Measurements from ENCODE around the gene SLC12A7.
"Not testable (repeated sequence)": the region's sequence is repeated elsewhere in the genome, so short reads cannot be mapped to it uniquely, and the experiment has no call there.

SLC12A7 gene

DNA sequence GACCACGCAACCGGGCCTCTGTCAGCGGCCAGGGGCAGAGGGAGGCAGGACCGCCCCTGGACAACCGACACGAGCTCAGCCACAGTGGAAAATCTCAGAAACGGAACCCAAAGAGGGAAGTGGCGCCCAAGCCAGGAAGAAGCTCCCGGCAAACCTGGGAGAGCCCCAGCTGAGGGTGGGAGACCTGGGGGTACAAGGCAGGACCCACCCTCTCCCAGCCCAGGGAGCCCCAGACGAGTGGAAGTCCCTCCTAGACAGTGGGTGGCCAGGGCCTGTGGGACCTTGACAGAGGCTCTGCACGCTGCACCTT, 3.0 kb downstream of the SLC12A7 start:
- DNase-seq, result no peak

- no peak for DNase-seq
These were observed 3.6 kb downstream of the SLC12A7 start for GRCh38 chr5:1108023-1108864.

GRCh38 chr5:1107167-1108022, 4.5 kb downstream of the SLC12A7 start:
- DNase-seq, result no peak

DNA sequence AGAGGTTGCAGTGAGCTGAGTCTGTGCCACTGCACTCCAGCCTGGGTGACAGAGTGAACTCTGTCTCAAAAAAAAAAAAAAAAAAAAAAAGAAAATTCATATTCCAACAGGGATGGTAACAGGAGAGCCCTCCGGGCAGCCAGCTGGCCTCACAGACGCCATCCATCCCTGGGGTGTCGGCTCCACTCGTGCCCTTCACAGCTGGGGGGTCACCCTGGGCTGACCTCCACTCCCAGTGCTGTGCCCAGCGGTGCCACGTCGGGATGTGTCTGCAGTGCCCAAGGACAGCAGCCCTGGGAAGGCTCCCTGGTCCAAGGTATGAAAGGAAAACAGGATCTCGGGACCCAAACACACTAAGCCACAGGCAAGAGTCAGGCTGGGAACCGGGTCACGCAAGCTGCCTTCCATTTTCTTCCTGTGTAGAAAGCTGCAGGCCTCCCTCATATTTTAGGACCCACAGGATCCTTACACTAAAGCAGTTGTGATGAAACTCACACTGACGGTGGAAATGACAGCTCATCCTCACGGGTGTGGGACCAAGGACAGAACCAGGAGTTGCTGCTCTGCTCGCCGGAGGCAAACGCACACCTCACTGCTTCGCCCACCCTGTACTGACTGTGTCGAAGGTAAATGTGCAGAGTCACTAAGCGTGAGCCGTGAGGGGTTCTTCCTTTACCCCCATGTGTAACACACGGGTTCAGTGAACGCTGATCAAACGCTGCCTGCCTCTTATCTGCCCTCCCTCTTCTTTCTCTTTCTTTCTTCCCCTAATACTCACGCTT, 5.3 kb downstream of the SLC12A7 start:
- no peak for DNase-seq

DNA sequence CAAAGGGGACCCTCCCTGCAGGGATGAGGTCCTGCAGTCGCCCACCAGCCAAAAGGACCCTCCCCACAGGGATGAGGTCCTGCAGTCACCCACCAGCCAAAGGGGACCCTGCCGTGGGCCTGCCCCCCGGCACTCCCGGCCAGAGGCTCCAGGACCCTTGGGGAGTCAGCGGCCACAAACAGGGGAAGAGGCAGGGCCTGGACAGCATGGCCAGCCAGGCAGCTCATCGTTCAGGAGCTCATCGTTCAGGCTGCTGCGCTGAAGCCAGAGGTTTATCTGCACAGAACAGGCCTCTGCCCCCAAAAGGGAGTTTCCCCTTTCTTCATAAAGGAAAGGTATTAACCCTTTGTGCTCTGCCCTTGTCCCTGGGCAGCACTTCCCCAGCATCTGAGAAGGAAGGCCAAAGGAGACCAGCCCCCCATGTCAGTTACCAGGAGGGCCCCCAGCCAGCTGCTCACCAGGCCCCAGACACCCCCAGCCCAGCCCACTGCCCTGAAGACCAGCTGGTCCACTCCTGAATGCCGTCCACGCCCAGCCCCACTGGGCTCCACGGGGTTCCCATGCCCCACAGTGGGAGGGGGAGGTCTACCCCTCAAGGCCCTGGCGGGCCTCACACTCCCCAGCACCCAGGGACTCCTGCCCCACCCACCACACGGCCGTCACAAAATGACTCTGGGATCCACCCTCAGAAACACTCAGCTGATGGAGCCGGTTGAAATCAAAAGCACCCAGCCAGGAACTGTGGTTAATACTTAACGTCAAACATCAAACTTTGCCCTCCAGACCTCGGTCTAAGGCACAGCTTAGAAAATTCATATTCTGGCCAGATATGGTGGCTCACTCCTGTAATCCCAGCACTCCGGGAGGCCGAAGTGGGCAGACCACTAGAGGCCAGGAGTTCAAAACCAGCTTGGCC, 6.3 kb downstream of the SLC12A7 start:
- peak; percentile 61 for DNase-seq

GRCh38 chr5:1104327-1105006, 7.4 kb downstream of the SLC12A7 start:
- peak; percentile 22 for DNase-seq

DNA sequence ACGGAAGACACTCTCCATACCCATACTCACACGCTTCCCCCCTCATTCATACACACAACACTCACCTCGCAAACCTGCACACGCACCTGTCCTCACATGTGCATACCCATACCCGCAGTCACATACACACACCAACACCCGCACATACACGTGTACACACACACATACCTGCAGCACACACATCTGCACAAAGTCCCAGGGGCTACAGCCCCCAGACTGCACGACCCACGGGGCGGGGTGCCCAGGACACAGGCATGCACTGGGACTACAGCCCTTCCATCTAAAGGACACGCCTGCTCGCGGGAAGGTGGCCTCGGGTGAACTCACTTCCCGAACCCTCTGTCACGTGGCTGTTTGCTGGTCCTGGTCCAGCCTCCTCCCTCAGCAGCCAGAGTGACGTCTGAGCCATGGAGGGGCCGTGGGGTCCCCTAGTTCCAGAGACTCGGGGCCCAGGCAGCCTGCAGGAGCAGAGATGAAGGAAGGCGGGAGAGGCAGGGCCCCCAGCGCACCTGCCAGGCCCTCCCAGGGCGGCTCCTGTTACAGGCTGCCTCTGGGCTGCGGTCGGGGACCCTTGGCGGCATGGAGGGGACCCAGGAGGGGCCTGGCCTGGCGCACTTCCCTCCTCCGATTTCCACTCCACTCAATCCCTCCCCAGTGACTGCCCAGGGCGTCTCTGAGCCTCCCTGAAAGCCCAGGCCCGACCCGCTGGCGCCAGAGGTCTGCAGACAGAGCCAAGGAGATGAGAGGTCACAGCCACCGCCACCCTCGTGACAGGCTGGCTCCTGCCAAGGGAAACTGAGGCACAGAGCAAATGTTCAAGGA, 8.1 kb downstream of the SLC12A7 start:
- DNase-seq, result no peak

DNA sequence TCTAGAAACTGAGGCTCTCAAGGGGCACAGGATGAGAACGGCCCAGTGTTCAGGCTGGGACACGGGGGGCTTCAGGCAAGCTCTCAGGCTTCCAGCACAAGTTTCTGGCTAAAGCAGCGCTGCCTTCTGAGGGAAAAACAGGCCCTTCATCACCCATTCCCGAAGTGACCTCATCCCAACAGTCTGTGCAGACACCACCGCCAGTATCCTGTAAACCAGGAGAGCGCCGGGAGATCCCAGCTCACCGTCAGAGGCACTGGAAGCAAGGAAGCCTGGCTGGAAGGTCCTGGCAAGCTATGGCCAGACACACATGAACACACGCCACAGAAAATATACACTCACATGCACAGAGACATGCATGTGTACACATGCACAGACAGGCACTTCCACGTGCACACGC, 8.8 kb downstream of the SLC12A7 start:
- DNase-seq, result no peak

GRCh38 chr5:1101961-1102713, 9.7 kb downstream of the SLC12A7 start:
- no peak for DNase-seq

DNA sequence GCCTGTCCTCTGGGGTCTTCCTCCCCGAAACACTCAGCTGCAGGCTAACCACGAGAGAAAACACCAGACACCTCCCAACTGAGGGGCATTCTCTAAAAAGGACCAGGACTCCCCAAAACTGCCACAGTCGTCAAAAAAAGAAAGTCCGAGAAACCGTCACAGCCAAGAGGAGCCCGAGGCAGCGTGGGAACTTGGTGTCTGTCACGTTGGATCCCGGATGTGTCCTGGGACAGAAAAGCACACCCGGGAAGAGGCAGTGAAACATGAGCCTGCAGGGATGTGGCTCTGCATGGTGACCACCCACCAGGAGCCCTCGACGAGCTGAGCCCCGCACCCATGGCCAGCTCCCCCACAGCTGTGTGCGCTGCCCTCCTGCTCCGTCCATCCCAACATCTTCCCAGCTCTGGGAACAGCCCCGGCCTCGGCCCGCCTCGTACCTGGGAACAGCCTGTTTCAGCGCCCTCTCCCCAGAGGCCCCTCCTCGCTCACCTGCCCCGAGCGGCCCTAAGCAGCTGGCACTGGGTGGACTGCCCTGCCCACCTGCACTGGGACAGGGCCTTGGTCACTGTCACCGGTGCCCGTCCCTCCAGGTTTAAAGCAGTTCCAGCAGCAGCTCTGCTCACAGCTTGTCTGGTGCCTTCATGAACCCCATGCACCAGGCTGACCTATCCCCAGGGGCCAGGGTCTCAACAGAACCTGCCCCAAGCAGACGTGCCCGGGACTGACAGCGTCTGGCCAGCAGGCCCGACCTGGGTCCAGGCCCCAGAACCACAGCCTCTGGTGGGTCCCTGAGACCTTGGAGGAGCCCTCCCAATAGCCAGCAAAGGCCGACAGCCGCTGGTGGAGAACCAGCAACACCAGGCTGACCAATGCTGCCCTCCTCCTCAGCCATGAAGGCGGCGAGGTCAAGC, 10.9 kb downstream of the SLC12A7 start:
- DNase-seq, result no peak

DNA sequence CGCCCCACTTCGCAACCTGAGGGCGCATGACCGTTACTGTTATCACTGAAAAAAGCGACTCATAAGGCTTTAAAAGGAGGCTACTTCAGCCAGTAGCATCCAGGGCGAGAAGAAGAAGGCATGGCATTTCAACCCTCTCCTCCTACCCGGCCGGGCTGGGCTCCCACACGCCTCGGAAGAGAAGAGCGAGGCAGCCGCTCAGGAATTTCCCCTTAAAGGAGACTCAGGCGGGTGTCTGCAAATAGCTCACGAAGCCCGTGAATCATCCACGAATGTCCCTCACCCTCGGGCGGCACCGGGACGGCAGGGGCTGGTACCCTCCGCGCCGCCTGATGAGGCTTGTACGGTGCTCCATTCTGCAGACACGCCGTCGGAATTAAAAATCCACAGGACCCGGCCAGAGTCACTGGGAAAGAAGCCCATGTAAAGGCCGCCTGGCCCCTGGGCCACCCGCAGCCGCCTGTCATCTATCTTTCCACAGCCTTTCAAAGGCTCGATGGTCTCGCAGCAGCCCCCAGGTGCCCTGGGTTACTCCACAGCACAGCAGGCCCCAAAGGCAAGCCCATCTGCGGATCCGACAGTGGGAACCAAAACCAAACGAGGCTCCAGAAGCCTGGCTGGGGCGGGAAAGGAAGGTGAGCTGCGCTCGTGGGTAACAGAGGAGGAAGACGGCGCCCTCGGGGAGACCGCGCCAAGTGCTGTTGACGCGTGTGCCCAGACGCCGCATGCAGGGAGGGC, 11.8 kb downstream of the SLC12A7 start:
- no peak for DNase-seq

DNA sequence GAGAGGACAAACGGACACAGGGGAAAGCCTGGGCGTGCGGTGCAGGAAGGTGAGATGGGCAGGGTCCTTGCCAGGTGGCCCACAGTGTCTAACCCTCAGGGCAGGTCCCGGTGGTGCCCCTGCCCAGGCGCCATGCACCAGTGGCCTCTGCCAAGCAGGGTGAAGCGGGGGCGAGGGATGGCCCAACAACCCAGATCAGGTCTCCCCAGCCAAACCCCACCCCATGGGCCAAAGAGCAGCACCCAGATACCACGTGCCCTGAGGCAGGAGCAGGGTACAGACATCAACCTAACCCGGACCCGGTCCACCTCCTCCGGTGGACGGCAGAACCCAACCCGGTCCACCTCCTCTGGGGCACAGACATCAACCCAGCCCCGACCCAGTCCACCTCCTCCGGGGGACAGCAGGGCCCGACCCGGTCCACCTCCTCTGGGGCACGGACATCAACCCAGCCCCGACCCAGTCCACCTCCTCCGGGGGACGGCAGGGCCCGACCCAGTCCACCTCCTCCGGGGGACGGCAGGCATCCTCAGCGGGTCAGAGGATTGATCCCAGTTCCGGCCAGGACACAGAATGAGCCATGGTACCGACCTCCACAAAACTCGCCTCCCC, 12.8 kb downstream of the SLC12A7 start:
- DNase-seq, result no peak

GRCh38 chr5:1097988-1098385, 13.9 kb downstream of the SLC12A7 start:
- DNase-seq, result not testable (repeated sequence)

GRCh38 chr5:1097381-1097987, 14.4 kb downstream of the SLC12A7 start:
- no peak for DNase-seq

DNA sequence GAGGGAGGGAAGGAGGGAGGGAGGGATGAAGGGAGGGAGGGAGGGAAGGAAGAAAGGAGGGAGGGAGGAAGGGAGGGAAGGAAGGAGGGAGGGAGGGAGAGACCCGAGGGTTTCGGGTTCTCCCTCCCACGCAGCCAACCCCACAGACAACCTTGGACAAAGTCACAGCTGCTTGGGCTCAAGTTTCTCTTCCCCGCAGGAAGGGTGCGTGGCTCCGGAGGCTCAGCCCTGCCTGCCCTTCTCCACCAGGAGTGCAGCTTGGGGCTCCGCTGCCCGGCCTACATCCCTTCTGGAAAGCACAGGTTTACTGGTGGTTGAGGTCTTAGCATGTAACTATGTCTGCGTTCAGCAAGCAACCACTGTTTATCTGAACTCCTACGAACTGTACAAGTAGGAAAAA, 15.0 kb downstream of the SLC12A7 start:
- DNase-seq, result no peak

- DNase-seq, result no peak
These were observed 15.9 kb downstream of the SLC12A7 start for GRCh38 chr5:1095990-1096363.

DNA sequence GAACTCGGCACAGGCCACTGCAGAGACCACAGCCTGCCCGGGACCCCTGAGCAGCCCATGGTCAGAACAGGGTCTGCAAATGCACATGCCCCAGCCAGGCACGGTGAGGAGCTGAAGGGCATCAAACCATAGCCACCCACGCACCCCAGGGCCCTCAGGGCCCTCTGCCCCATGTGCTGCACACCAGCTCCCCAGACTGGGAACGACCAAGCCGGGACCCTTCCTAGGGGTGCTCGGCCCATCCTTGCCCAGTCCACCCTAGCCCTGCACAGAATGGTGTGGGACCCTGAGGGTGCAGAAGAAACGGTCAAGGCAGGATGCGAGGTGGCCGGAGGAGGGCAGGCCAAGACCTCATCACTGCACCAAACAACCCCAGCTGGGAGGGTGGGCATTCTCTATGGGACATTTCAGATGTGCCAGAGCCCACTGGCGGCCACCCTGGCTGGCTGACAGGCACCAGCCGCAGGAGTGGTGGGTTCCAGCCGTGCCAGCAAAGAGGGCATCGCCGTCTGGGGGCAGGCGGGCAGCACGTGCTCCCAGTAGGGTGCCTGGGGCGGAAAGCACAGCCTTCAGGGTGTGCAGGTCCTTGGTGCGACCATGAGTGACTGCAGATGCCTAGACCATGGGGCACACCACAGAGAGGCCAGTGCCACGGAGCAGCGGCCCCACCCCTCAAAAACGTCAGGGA, 16.4 kb downstream of the SLC12A7 start:
- no peak for DNase-seq
